ENCODE measurements around the gene PARS2. TPM values are rescaled to one million over a fixed set of nuclear protein-coding genes. Genes with fewer than 3 reads are reported as not detected.

Gene PARS2
- total RNA-seq, 1 experiment from 2014 or later, result 9.6 TPM

DNA sequence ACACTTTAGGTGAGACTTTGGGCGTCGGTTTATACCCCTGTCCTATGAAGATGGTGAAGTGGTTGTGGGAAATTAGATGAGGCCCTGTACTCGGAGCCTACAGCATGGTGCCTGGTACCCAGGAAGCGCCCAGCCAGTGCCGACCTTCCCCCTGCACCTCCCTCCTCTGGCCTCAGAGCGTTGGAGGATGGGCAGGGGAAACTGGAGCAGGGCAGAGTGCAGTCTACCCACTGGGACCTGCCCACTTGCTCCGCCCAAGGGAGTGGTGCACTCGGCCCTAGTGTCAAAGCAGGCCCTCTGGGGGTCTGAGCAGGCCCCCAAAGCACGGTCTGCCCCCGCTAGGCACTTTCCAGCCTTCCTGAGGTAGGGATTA, 49.8 kb upstream of the PARS2 start:
- Histone ChIP-seq H4K20me1 (ENCODE audit: insufficient read depth) (no peaks in the 10 kb centered on the region), H3K4me2 (ENCODE audit: low read length) (no peak overlapping the region), H3K4me1 (ENCODE audit: control insufficient read depth in 1 of 2, insufficient read depth in 2 of 2, low read length in 2 of 2) (peaks cover 2 to 11% of the 10 kb centered on the region in 2 experiments; a peak in 2 of 4 replicates), H3K9me2 (ENCODE audit: insufficient read depth) (no peaks in the 10 kb centered on the region), H3K4me3 (replicated peaks in 1 of 2; ENCODE audit: low read depth in 1 of 2, low read length in 2 of 2) (no peak overlapping the region), H2AFZ (ENCODE audit: low read depth, low read length, poor library complexity, severe bottlenecking) (no peak overlapping the region), H3K36me3 (ENCODE audit: control insufficient read depth in 1 of 2, insufficient read depth in 2 of 2, low read length in 2 of 2) (no peaks in the 10 kb centered on the region), H3K27ac (ENCODE audit: low read depth, low read length) (no peak overlapping the region), H3K79me2 (ENCODE audit: insufficient read depth, low read length) (no peaks in the 10 kb centered on the region), H3K9ac (ENCODE audit: low read length) (no peak overlapping the region), H3K9me3 (ENCODE audit: control insufficient read depth in 1 of 2, insufficient read depth in 1 of 2, low read depth in 1 of 2, low read length in 2 of 2) (no peaks in the 10 kb centered on the region), H3K27me3 (ENCODE audit: insufficient read depth, low read length) (no peaks in the 10 kb centered on the region)
- ChIA-PET POLR2A (interaction anchor here (0.6 kb wide), 1 partner anchor 42 kb away, joined by 3 read pairs; no protein-coding TSS in a partner anchor), RAD21 (ENCODE audit: low non-redundant PET in 1 of 2, low total read pairs in 2 of 2, uncharacterized antibody in 2 of 2, unreplicated experiment in 2 of 2) (no interaction called here), CTCF (no interaction called here)
- intact Hi-C loops (cut with micrococcal nuclease), result loop anchor here (5.0 kb wide), 1 partner anchor 692 kb away; no protein-coding TSS in a partner anchor
- ATAC-seq (no peak), DNase-seq (ENCODE audit: low read depth, low spot score) (no peak)
- TF ChIP-seq, protein P1, sequence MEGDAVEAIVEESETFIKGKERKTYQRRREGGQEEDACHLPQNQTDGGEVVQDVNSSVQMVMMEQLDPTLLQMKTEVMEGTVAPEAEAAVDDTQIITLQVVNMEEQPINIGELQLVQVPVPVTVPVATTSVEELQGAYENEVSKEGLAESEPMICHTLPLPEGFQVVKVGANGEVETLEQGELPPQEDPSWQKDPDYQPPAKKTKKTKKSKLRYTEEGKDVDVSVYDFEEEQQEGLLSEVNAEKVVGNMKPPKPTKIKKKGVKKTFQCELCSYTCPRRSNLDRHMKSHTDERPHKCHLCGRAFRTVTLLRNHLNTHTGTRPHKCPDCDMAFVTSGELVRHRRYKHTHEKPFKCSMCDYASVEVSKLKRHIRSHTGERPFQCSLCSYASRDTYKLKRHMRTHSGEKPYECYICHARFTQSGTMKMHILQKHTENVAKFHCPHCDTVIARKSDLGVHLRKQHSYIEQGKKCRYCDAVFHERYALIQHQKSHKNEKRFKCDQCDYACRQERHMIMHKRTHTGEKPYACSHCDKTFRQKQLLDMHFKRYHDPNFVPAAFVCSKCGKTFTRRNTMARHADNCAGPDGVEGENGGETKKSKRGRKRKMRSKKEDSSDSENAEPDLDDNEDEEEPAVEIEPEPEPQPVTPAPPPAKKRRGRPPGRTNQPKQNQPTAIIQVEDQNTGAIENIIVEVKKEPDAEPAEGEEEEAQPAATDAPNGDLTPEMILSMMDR (IDR thresholded peaks at IDR 0.05 in 2 of 3, conservative IDR thresholded peaks at IDR 0.05 in 1 of 3; ENCODE audit: borderline replicate concordance in 1 of 3, insufficient read depth in 1 of 3, low read depth in 2 of 3, low read length in 2 of 3), result no peak
- TF ChIP-seq TCF7L2 (IDR thresholded peaks at IDR 0.05; ENCODE audit: borderline replicate concordance, extremely low read depth, insufficient read depth, insufficient read length) (no peak), SP1 (IDR thresholded peaks at IDR 0.05; ENCODE audit: low read depth) (no peak), FOSL1 (IDR thresholded peaks at IDR 0.05; ENCODE audit: low read depth) (no peak), RAD21 (IDR thresholded peaks at IDR 0.05; ENCODE audit: low read depth) (no peak), SIN3A (IDR thresholded peaks at IDR 0.05; ENCODE audit: low read depth) (no peak), EZH2 (IDR thresholded peaks at IDR 0.05) (no peak), ELF1 (IDR thresholded peaks at IDR 0.05; ENCODE audit: borderline replicate concordance, low read depth) (no peak), JUND (IDR thresholded peaks at IDR 0.05) (no peak), YY1 (IDR thresholded peaks at IDR 0.05; ENCODE audit: extremely low read depth, insufficient replicate concordance, low read depth, low read length) (no peak)
- BruUV-seq (replicated peaks), result no TSS peak
